Osteoblast (primary cell): ENCODE measurements around the gene FJX1. TPM values are rescaled to one million over a fixed set of nuclear protein-coding genes. Genes with fewer than 3 reads are reported as not detected.

Experiments used
- DNase-seq: peaks from one replicate; pipeline ENCODE4 v3.0.0; 2011; ENCODE audit warnings: low spot score, mixed read lengths; ENCODE audit not compliant: insufficient read length; ENCODE audit errors: missing footprints
- H2AFZ ChIP-seq: 2 replicates; pipeline ENCODE4 v1.6.0; 2011; ENCODE audit warnings: mild to moderate bottlenecking, low read length
- H3K27ac ChIP-seq: 2 replicates; pipeline ENCODE4 v1.5.1; 2011; ENCODE audit warnings: mild to moderate bottlenecking, low read depth, low read length, moderate library complexity
- H3K27me3 ChIP-seq: 2 replicates; pipeline ENCODE4 v1.6.0; 2012; ENCODE audit warnings: mild to moderate bottlenecking, control low read depth, inconsistent platforms, low read length, moderate library complexity; ENCODE audit not compliant: insufficient read depth
- H3K36me3 ChIP-seq: 2 replicates; pipeline ENCODE4 v1.5.1; 2011; ENCODE audit warnings: mild to moderate bottlenecking, low read length, control low read depth, moderate library complexity; ENCODE audit not compliant: insufficient read depth
- H3K4me1 ChIP-seq: 2 replicates; pipeline ENCODE4 v1.5.1; 2011; ENCODE audit warnings: mild to moderate bottlenecking, low read length, control low read depth, moderate library complexity; ENCODE audit not compliant: insufficient read depth
- H3K4me2 ChIP-seq: 2 replicates; pipeline ENCODE4 v1.6.0; 2011; ENCODE audit warnings: mild to moderate bottlenecking, low read length; ENCODE audit not compliant: insufficient read depth
- H3K4me3 ChIP-seq: fragments of 200-600 bp; sonication (generic); 3 replicates; pipeline ENCODE4 v1.5.1; 2012; ENCODE audit warnings: mild to moderate bottlenecking, low read length, inconsistent platforms; ENCODE audit not compliant: insufficient read depth
- H3K79me2 ChIP-seq: 2 replicates; pipeline ENCODE4 v1.6.0; 2012; ENCODE audit warnings: mild to moderate bottlenecking, low read length, control low read depth, inconsistent platforms; ENCODE audit not compliant: insufficient read depth
- H3K9me3 ChIP-seq: 2 replicates; pipeline ENCODE4 v1.5.1; 2011; ENCODE audit warnings: low read depth, low read length, control low read depth
- H4K20me1 ChIP-seq: 2 replicates; pipeline ENCODE4 v1.6.0; 2012; ENCODE audit warnings: mild to moderate bottlenecking, low read length, control low read depth; ENCODE audit not compliant: insufficient read depth
- total RNA-seq: library from RNA; depleted of rRNA; stranded (reverse); fragments of >200 nt; gene quantifications from 2 replicates; pipeline ENCODE4 v1.2.3, GENCODE V29; 2012
- TF ChIP-seq, protein P1 (sequence below): IDR thresholded peaks from 2 replicates; pipeline ENCODE4 v1.5.1; 2011; ENCODE audit warnings: mild to moderate bottlenecking, low read depth, low read length, moderate library complexity; ENCODE audit errors: extremely low read depth

FJX1 gene, protein sequence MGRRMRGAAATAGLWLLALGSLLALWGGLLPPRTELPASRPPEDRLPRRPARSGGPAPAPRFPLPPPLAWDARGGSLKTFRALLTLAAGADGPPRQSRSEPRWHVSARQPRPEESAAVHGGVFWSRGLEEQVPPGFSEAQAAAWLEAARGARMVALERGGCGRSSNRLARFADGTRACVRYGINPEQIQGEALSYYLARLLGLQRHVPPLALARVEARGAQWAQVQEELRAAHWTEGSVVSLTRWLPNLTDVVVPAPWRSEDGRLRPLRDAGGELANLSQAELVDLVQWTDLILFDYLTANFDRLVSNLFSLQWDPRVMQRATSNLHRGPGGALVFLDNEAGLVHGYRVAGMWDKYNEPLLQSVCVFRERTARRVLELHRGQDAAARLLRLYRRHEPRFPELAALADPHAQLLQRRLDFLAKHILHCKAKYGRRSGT
- total RNA-seq: 10.3 and 13.8 TPM in 2 replicates

DNA sequence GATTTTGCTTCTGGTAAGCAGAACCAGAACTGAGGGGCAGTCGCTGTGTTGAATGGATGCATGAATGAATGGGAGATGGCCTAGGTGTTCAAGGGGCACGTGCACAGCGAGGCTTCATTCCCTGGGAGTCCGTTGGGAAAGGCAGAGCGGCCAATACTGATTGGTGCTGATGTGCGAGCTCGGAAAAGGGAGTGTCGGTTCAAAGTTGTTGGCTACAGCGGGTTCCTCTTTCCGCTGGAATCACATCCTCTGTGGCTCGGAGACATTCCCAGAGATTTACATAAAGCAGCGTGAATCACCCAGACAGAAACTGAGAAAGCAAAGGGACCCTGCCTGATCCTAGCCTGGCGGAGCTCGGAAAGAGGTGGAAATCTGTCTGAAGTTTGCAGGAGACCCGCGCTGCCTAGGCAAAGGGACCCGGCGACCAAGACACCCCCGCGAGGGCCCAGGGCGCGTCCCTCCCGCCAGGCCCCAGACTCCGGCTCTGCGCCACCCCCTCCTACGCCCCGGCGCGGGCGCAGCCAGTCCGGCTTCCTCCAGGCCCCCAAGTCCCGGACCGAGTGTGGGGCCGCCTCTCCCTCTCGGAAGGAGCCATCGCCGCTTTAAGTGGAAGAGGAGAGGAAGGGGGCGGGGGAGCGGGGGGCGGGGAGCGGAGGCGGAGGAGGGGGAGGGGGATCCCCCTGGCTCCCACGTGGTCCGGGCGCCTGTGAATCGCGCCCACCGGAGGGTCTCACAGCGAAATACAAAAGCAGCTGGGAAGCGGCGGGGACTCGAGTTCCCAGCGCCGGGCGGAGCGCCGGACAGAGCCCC lies at the start of gene FJX1:
FJX1 (plus strand) TSS at position 774 of the 810 bp plus-strand sequence. CDS start 177 bp downstream, outside the sequence.
- H2AFZ ChIP-seq: peak within 1 kb of the TSS; percentile 80
- TF ChIP-seq, protein P1, sequence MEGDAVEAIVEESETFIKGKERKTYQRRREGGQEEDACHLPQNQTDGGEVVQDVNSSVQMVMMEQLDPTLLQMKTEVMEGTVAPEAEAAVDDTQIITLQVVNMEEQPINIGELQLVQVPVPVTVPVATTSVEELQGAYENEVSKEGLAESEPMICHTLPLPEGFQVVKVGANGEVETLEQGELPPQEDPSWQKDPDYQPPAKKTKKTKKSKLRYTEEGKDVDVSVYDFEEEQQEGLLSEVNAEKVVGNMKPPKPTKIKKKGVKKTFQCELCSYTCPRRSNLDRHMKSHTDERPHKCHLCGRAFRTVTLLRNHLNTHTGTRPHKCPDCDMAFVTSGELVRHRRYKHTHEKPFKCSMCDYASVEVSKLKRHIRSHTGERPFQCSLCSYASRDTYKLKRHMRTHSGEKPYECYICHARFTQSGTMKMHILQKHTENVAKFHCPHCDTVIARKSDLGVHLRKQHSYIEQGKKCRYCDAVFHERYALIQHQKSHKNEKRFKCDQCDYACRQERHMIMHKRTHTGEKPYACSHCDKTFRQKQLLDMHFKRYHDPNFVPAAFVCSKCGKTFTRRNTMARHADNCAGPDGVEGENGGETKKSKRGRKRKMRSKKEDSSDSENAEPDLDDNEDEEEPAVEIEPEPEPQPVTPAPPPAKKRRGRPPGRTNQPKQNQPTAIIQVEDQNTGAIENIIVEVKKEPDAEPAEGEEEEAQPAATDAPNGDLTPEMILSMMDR: no peak

DNA sequence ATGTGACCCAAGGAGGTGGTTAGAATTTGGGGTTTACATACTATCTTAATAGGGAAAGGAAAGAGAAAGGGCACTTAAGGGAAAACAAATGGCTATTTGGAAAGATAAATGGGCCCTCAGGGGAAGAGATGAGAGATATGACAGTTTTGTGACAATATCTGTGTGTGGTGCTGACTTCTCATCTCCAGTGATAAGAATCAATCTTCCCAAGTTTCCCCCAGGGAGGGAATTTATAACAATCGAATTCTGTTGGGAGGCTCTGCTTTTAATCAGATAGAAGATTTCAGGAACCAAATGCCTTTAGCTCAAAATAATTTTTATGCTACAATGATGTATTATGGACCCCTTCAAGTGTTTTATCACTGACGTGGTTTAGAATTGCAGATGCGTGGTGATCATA lies 46.6 kb upstream of the FJX1 start:
- H3K27me3 ChIP-seq: no peaks in the 10 kb centered on the region
- no peaks in the 10 kb centered on the region for H3K79me2 ChIP-seq
- no peak overlapping the region for H3K27ac ChIP-seq
- DNase-seq: no peak
- no peaks in the 10 kb centered on the region for H3K36me3 ChIP-seq
- no peaks in the 10 kb centered on the region for H3K9me3 ChIP-seq
- TF ChIP-seq, protein P1: no peak
- H3K4me1 ChIP-seq: no peaks in the 10 kb centered on the region
- no peak overlapping the region for H2AFZ ChIP-seq
- H3K4me2 ChIP-seq: no peak overlapping the region
- H3K4me3 ChIP-seq: no peak overlapping the region
- no peaks in the 10 kb centered on the region for H4K20me1 ChIP-seq

More for the DNA sequence above, at the start of gene FJX1:
- peaks cover 43% of the 10 kb centered on the region for H3K4me1 ChIP-seq
- peak within 1 kb of the TSS; percentile 78 for H3K4me3 ChIP-seq
- H3K9me3 ChIP-seq: no peaks in the 10 kb centered on the region
- peak within 1 kb of the TSS; percentile 82 for H3K27ac ChIP-seq
- no peaks in the 10 kb centered on the region for H4K20me1 ChIP-seq
- DNase-seq: peak; percentile 97
- H3K4me2 ChIP-seq: peak within 1 kb of the TSS; percentile 91
- H3K36me3 ChIP-seq: no peaks in the 10 kb centered on the region
- peaks cover 19% of the 10 kb centered on the region for H3K79me2 ChIP-seq
- H3K27me3 ChIP-seq: no peaks in the 10 kb centered on the region

DNA sequence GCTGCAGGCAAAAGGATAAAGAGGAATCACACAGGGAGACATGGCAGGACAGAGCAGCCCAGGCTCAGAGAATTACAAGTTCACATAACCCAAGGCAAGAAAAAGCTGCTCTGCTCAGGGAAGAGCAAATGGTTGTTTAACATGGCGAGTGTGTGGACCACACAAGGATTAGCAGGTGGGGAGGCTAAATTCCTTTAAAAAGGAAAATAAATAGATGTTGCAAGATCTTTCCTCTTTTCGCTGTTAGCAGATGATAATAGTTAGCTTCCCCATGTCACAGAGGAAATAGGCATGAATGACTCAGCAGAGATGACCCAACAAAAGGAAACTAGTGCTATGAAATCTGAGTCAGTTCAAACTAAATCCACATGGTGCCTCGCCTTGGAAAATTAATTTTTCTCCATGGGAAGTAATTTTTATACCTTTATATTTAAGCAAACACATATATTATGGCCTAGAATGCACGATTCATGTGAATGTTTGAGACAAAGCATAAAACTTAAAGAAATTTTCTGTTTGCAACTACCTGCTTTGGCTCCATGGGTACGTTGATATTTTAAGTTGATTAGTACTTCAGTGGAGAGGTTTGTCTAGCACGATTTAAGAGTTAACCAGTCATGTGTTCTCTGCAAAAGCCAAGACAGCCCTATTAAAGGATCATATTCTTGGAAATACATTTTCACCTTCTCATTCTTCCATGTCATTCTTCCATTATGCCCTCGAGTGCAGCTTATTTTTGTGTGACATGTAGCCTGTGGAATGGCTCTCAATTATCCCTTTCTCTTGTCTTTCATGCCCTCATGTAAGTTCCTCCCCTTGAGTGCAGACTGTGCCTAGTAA lies 38.5 kb upstream of the FJX1 start:
- Histone ChIP-seq H3K4me3 (no peak overlapping the region), H3K79me2 (no peaks in the 10 kb centered on the region), H3K27ac (peak overlapping the region; percentile 42), H3K4me1 (peaks cover 42% of the 10 kb centered on the region), H3K36me3 (no peaks in the 10 kb centered on the region), H4K20me1 (no peaks in the 10 kb centered on the region), H3K9me3 (no peaks in the 10 kb centered on the region), H3K27me3 (no peaks in the 10 kb centered on the region), H2AFZ (no peak overlapping the region), H3K4me2 (peak overlapping the region; percentile 47)
- TF ChIP-seq, protein P1: no peak
- peak; percentile 77 for DNase-seq
